ENCODE measurements around the gene JAKMIP1. TPM values are rescaled to one million over a fixed set of nuclear protein-coding genes. Genes with fewer than 3 reads are reported as not detected.
A peak's percentile ranks its signal among the peaks of the same experiment; 100 is the strongest.

The JAKMIP1 gene
- under 1 TPM in 2 of 4 donors, not detected in 2; 0.09 to 0.14 TPM for polyA plus RNA-seq (ENCODE audit: insufficient read length in 4 of 4)

DNA sequence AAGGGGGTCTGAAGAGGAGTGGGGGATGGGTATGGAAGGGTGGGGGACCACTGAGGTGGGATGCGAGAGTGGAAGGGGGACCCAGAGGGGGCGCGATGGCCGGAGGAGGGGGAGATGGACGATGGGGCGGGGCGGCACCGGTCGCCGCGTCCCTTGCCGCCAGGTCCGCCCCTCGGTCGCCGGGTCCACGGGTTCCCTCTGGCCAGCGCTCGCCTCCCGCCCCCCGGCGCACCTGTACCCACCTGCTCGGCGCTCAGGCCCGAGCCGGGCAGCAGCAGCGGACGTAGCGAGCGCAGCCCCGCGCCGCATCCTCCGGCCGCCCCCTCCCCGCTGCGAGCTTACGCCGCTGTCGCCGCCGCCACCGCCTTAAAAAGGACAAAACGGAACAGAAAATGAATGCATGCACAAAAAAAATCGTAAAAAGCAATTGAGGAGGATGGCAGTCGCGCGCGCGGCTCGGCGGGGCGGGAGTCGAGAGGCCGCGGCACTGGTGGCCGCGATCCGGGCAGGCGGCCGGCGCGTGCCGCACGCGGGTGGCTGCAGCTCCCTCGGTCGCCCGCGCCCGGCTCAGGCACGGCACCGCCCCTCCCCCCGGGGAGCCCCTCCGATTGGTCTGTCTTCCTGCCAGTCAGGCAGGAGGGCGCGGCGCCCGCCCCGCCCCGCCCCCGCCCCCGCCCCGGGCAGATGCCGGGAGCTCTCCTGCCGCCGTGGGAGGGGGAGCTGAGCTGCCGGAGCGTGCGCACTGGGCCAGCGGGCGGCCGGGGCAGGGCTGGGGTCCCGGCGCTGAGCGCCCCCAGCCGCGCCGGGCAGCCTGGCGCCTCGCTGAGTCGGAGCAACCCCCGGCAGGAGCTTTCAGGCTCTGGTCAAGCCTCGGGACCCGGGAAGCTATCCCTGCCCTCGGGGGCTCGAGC lies at the start of gene JAKMIP1:
Gene JAKMIP1 (minus strand): TSS at position 539 of the 911 bp plus-strand sequence. CDS start 87,699 bp downstream, outside the sequence.
- peak in 2 of 4 donors; percentile 40 for DNase-seq (ENCODE audit: low read depth in 4 of 4, low spot score in 3 of 4)

DNA sequence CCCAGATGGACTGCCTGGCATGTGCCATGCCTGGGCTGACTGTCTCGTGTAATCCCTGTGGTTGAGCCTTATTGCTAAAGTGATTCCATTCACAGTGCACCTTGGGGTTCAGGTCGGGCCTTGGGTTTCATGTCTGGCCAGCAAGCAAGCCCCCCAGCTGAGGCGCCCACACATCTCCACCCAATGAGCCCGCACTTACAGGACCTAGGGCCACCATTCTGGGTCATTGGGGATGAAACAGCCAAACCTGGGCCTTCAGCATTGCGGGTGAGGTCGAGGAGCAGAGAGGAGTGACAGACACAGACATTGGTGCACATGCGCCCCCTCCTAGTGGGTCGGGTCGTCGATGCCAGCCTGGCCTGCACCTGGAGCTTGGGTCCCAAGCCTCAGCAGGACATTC lies 48.0 kb upstream of the JAKMIP1 start:
- no peak for DNase-seq (ENCODE audit: low read depth in 4 of 4, low spot score in 3 of 4)

DNA sequence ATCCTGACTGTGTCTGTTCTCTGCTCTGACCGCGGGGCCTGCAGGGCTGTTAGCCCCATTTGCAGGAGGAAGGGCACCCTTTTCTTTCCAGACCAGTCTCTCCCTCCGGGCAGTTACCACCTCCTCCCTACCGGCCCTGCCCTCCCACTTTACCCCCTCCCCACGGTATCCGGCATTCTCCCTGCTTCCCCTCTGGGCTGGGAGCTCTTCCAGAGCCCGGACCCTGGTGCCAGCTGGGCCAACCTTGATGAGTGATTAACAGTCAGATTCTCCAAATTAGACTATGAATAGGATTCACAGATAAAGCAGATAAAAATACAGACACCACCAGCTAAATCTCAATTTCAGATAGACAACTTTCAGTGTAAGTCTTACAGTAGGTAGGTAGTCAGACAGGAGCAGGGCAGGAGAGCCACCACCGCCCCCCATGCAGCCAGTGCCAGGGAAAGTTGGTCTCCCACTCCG lies 45.9 kb upstream of the JAKMIP1 start:
- DNase-seq (ENCODE audit: low read depth in 4 of 4, low spot score in 3 of 4), result no peak

DNA sequence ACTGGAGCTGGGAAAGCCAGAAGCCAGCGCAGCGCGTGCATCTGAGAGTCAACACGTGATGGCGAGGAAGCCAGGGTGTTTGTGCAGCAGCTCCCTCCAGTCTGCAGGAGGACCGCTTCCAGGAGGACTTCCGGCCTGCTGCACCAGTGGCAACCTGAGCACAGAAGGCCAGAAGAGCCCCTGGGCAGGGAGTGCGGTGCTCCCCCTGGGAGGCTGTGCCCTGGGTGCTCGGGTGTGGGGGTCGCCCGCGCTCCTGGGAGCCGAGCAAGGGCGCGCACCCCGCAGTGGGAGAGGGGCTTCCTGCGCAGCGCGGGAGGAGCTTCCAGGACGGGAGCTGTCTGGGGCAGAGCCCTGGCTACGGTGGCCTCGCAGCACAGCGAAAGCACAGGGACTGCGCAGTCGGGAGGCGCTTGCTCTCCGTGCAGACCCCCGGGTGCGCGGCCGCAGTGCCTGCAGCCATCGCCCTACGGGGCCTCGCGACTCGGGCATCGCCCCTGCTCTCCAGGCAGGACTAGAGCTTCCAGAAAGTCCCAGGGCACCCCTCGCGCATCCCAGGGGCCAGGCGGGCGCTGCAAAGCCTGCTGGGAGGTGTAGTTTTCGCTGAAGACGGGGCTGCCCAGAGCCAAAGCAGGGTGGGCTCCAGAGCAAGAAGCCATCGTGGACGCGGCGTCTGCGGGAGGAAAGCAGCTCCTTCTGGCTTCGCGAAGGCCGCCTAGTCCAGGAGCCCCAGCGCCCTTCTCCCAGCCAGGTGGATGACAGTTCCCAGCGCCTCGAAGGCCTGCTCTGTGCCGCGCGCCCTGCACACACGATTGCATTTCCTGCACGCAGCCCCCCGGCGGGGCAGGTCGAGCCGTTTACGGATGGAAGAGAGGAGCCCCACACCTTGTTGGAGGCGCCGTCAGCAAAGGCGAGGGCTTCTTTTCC lies 45.2 kb upstream of the JAKMIP1 start:
- peak in 1 of 4 donors; percentile 14 for DNase-seq (ENCODE audit: low read depth in 4 of 4, low spot score in 3 of 4)

DNA sequence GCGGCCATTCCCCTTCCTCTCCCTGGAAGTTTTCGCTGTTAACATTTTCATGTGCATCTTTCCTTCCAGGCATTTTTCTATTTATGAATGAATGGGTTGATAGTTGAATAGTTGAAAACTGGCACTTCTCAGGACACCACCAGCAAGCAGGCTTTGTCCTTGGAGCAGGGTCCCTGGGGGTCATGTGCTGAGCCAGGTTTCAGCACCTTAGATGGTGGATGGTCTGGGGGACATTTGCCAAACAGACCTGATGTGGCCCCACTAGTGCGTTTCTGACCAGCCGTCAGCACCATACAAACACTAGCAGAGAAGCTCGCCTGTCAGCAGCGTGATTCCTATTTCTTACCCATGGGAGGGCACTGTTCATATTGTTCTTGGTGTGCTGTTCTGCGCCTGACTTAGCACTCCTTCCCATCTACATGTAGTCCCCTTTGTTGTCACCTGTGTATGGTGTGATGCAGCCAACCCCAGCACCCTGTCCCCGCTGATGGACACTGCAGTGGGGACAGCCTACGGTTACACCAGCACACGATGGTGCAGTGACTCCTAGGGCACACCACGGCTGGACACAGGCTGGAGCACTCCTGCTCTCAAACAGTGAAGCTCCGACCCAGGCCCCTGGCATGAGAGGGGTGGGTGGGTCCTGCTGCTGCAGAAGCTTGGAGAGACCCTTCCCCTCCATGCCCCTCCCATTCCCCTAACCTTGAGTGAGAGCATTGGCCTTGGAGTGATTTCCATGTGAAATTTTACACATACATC lies 42.1 kb upstream of the JAKMIP1 start:
- no peak for DNase-seq (ENCODE audit: low read depth in 4 of 4, low spot score in 3 of 4)

DNA sequence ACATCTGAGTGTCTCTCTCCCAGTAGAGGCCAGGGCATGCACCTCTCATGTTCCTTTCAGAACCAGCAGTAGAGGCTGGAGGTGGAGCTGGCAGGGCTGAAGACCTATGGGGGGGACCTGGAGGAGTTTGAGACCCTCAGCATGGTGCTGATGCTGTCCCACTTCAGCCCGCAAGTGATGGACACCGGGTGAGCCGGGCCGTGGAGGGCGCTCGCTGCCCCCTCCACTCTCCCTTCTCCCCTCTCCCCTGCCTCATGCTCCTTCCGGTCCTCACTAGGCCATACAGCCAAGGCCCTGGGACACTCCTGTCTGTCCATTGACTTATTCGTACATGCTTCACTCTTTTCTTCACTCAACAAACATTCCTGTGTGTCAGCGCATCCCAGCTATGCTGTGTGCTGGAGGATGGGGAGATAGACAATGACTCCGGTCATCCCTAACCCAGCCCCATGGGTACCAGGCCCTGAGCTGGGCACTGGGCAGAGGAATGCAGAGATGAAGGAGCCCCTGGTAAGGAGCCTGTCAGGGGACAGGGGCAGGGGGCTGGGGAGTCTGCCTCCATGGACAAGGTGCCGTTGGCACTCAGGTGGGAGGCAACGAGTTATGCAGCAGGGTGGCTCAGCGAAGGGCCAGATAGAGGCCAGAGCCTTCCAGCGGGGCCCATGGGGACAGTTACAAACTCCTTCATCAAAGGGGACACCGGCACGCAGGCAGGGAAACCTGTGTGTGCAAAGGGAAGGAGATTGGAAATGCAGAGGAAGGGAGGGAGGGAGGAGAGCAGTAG lies 40.9 kb upstream of the JAKMIP1 start:
- DNase-seq (ENCODE audit: low read depth in 4 of 4, low spot score in 3 of 4), result no peak

DNA sequence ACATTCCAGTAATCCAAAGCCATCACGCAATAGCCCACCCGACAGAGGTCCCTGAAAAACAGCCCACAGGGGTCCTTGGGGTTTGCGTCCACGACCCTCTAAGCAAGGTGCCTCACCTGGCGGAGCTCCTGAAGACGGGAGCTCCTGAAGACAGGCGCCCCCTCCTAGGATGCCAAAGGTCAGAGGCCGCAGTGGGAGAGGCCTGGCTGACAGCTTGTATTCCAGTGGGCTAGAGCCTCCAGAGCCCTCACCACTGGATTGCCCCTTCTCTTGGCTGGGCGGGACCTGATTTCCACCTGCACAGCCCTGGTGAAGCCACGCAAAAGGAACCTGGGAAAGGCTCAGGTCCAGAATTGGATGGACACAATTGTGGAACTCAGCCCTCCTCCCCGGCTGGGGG lies 39.6 kb upstream of the JAKMIP1 start:
- no peak for DNase-seq (ENCODE audit: low read depth in 4 of 4, low spot score in 3 of 4)

DNA sequence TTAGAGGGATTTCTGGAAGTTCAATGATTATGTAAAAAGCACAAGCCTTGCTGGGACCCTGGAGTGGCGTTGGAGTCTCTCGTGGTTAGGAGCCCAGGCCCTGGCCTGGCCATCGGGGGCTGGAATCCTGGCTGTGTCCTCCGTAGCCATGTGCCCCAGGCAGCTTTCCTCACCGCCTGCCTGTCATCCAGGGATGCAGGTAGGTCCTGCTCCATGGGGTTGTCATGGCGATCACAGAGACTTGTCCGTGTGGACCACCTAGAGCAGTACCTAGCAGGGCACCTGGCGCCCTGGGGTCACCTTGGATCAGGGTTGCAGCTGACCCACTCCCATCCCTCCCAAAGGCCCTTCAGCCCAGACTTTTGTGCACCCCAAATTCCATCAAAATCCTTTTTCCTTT lies 39.1 kb upstream of the JAKMIP1 start:
- DNase-seq (ENCODE audit: low read depth in 4 of 4, low spot score in 3 of 4), result no peak

DNA sequence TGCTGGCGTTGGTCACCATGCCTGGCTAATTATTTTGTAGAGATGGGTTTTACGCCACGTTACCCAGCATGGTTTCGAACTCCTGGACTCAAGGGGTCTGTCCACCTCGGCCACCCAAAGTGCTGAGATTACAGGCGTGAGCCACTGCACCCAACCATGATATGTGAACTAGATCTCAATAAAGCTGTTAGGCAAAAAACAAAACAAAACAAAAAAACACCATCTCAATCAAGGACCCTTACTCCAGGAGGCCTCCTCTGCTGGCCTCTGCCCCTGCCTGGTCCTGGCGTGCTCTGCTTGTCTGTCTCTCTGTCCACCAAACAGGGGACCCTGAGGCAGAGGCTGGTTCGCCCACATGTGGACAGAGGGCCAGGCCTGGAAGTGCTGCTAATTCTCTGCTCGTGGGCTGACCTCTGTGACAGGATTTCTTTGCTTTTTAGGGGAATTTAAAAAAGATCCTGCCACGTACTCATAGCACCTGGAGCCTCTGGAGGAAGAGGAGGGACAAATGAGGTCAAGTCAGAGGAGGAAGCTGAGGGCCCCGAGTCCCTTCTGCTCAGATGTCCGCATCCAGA lies 36.6 kb upstream of the JAKMIP1 start:
- no peak for DNase-seq (ENCODE audit: low read depth in 4 of 4, low spot score in 3 of 4)

DNA sequence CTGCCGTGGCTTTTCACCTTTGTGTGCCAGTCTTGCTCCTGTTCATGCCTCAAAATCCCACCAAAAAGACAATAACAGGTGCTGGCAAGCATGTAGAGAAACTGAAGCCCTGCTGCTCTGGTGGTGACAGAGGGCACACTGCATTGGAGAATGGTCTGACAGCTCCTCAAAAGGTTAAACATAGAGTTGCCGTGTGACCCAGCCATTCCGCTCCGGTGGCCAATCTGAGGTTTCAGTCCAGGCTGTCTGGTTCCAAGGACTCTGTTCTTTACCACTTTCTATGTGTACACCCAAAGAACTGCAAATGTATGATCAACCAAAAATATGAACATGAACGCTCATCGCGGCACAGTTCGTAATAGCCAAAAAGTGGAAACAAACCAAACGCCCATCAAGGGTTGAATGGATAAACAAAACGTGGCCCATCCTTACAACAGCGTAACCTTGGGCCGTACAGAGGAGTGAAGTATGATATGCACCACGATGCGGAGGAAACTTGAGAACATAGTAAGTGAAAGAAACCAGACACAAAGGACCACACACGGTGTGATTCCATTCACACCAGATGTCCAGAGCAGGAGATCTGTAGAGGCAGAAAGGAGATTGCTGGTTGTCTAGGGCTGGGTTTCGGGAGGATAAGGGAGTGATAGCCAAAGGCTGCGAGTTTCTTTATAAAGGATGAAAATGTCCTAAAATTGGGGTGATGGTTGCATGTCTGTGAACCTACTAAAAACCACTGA lies 35.7 kb upstream of the JAKMIP1 start:
- no peak for DNase-seq (ENCODE audit: low read depth in 4 of 4, low spot score in 3 of 4)

DNA sequence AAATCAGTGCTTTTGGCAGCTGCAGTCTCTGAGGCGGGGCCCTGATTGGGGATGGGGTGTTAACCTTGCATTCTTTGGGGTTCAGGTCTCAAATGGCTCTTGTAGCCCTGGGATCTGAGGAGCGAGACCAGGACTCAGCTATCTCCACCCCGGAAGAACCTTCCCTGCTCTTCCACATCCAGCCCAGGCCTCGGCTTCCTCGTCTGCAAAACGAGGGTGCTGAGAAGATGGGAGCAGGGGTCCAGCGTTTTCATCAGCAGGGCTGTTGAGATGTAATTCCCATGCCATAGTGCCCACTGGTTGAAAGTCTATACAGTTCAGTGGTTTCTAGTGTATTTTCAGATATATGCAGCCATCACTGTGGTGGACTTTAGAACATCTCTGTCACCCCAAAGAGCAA lies 34.7 kb upstream of the JAKMIP1 start:
- no peak for DNase-seq (ENCODE audit: low read depth in 4 of 4, low spot score in 3 of 4)

DNA sequence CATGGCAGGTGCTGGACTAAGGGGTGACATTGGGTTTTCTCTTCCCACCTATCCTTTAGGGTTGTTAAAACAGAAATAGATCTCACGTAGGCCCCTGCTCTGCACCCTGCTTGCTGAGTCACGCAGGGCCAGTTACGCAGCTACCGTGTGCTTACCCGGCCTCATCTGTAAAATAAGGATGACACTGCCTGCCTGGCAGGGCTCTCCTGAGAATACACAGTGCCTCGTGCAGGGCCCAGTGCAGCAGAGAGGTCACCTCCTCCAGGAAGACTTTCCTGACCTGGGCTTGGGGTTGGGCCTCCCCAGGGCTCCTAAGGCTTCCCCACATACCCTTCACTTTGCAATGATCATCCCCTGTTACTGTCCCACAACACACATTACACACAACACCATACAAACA lies 33.6 kb upstream of the JAKMIP1 start:
- no peak for DNase-seq (ENCODE audit: low read depth in 4 of 4, low spot score in 3 of 4)

DNA sequence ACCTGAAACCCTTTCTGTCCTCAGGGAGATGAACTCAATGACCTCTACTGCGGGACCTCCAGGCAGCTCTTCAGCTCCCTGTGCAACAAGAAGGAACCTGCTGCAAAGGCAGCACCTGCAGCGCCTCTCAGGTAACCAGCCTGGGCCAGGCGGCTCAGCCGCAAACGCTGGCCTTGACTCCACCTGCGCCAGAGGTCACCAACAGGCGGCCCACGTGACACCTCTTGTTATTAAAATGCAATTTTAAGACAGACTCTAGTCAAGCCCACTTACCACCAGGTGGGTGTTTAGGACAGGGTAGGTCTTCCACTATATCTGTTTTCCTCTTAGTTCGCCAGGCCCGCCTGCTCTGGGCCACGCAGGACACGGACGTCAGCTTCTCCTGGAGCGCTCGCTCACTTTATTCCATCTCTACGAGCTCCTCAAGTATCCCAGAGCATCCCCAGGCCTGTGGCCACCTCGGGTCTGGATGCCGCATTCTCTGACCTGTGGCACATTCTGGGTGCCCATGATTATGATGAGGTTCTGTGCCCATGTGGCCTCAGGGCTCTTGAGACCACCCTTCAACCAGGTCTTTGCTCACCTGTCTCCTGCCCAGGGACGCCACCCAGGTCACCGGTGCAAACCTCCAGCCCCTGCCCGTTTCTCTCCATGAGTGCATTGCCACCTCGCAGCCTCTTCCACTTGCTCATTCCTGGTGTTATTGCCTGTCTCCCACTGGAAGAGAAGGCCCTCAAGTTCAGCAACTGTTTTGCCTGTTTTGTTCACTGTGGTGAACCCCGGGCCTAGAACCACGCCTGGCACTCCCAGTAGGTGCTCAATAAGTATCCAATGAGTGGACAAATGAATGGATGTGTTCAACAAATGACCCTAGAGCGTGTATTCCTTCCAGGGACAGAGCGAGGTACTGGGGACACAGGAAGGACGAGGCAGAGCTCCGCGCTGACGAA lies 32.8 kb upstream of the JAKMIP1 start:
- no peak for DNase-seq (ENCODE audit: low read depth in 4 of 4, low spot score in 3 of 4)

DNA sequence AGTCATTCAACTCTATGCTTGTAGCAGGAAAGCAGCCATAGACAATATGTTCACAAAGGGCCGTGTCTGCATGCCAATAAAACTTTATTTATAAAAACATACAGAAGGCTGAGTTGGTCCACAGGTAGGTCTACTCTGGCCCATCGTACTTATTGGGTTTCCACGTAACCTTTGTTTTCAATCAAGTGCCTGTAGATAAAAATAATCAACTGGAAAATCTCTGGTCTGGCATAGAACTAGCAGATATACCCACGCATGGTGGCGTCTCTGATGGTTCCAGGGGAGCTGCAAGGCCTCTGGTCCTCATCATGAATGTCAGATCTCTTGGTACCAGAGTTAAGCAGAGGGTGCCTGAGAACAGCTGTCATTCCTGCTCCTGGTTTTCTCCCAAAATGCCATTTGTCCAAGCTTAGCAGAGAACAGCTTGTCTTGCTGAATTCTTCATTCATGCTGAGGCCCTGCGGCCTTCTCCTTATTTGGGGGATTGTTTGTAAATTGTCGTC lies 31.4 kb upstream of the JAKMIP1 start:
- DNase-seq (ENCODE audit: low read depth in 4 of 4, low spot score in 3 of 4), result no peak

DNA sequence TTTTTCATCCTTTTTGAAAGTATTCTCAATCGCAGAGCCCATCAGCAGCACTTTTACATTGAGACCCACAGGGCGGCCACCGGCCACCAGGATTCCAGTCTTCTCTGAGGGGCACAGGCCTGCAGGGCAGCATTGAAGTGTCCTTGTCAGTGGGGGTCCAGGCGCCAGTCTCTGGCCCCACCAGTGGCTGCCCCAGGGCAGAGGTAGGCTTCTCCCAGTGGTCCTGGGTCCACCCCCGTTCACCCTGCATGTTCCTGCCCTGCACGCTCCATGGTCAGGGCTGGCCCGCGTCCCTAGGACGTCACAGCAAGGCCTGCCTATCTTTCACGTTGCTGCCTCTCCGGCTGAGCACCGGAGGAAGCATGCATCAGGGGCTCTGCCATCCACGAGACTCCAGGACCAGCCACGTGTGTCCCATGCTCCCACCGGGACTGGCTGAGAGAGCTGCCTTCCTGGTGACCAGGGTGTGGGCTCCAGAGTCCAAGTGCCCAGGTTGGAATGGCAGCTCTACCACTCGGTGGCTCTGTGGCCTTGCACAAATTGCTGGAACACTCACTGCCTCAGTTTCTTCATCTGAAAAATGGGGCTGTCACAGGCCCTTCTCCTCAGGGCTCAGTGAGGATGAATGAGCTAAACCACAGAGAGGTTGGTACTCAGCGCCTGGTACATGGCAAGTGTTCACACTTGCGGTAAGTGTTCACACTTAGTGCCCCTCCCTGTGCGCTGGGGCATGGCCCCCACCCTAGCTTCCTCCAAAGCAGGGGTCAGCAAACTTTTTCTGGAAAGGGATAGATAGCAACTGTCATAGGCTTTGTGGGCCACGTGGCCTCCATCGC lies 30.7 kb upstream of the JAKMIP1 start:
- no peak for DNase-seq (ENCODE audit: low read depth in 4 of 4, low spot score in 3 of 4)

DNA sequence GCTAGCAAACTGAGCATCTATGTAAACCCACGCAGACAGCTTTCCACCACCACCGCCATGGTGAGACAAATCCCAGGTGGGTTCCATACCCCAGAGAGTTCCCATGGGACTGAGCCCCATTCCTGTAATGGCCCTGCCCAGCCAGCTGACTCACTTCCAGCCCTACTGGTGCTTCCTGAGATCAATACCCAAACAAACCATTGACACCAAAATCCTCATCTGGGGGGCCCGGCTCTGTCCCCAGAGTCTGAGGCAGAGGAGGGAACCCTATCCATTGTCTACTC lies 30.1 kb upstream of the JAKMIP1 start:
- no peak for DNase-seq (ENCODE audit: low read depth in 4 of 4, low spot score in 3 of 4)
